GM19397 (cell line): ENCODE measurements around the gene RETREG2.
A peak's percentile ranks its signal among the peaks of the same experiment; 100 is the strongest.

Experiments
- ATAC-seq: cut with Tn5 transposase; IDR thresholded peaks from one replicate; pipeline ENCODE4 v1.9.1; 2021; ENCODE audit warnings: mild to moderate bottlenecking, moderate library complexity; ENCODE audit not compliant: unreplicated experiment

The RETREG2 gene

GRCh38 chr2:219177552-219178376, at the start of gene RETREG2:
RETREG2 (plus strand) TSS chr2:219178275; CDS start chr2:219178353, 78 bp downstream.
- peak; percentile 45 for ATAC-seq

GRCh38 chr2:219128396-219128795, 49.7 kb upstream of the RETREG2 start:
- no peak for ATAC-seq

GRCh38 chr2:219129589-219129988, 48.5 kb upstream of the RETREG2 start:
- no peak for ATAC-seq

- ATAC-seq = no peak
Measured at GRCh38 chr2:219131327-219131726, 46.7 kb upstream of the RETREG2 start.

DNA sequence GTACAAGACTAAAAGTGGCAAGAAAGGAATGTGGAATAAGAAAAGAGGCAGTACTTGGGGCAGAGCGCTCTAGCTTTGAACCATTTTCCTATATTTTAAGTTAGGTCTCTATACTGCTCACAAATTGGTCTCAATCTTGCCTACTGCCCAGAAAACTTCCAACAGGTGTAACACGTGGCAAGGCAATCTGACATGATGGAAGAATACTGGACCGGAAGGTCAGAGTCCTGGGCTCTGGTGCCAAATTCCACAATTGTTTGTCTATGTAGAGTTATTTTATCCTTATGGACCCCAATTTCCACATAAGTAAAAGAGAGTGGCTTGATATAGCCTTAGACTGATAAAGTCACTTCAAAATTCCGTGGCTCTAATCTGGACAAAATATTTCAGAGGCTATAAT, 46.3 kb upstream of the RETREG2 start:
- ATAC-seq = no peak

- no peak for ATAC-seq
Measured at GRCh38 chr2:219133976-219134375, 44.1 kb upstream of the RETREG2 start.

DNA sequence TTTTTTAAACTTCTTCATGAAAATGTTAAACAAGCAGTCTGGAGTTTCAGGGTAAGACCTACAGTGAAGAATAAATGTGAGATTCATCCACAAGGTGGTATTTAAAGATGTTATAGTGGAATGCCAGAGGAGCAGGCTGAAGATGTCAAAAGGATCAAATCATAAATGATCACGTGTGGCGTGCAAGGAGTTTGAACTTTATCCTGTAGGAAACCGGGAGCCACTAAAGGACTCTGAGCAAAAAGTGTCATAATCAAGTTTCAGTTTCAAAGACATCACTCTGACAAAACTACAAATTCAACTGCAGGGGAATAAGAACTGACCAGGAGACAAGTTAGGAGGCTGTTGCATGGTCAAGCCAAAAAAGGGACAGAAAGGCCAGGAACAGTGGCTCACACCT, 37.4 kb upstream of the RETREG2 start:
- ATAC-seq = no peak

DNA sequence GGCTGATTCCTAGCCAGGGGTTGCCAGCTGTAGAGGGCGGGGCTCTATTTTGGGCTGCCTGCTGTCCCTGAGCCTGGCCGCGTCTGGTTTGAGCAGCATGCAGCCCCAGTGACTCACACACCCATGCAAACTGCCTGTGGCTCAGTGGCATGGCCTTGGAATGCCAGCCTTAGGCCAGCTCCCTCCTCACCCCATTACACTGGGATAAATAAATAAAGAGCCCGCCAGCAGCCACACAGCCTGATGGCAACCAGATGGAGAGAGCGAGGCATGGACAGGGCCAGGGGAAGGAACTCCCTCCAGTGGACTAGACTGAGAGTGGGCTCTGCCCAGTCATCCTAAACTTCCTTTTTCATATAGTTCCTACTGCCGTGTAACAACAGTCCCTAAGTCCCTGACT, 35.7 kb upstream of the RETREG2 start:
- no peak for ATAC-seq

DNA sequence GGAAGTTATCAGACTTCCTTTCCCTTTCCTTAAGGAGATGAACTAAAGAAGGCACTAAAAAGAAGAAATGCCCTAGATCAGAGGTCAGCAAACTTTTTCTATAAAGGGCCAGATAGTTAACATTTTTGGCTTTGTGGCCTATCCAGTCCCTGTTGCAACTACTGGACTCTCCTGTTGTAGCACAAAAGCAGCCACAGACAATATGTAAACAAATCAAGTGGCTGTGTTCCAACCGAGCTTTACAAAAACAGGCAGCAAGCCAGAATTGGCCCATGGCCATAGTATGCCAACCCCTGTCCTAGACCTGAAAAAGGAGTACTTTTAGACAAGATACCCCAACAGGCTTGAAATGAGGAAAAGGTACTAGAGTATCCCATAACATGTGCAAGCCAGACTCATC, 28.4 kb upstream of the RETREG2 start:
- ATAC-seq = no peak

- no peak for ATAC-seq
Measured at GRCh38 chr2:219155054-219155644, 22.9 kb upstream of the RETREG2 start.

DNA sequence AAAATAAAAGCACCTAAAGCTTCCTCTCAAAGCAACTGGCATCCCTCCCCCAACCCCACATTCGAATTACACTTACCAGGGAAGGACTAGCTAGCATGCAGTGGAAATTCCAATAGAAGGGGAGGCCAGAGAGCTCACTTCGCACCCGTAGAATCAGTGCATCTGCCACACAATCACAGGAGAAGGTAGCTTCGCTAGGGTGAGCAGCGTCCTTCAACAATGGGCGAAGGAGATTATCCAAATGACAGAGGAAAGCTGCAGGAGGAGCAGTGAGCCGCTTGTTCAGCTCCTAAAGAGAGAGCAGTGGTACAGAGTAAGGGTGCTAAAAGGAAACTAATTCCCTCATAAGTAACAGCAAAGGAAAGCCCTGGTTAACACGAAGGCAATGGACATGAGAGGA, 20.7 kb upstream of the RETREG2 start:
- no peak for ATAC-seq

GRCh38 chr2:219158025-219158424, 20.1 kb upstream of the RETREG2 start:
- ATAC-seq = no peak

DNA sequence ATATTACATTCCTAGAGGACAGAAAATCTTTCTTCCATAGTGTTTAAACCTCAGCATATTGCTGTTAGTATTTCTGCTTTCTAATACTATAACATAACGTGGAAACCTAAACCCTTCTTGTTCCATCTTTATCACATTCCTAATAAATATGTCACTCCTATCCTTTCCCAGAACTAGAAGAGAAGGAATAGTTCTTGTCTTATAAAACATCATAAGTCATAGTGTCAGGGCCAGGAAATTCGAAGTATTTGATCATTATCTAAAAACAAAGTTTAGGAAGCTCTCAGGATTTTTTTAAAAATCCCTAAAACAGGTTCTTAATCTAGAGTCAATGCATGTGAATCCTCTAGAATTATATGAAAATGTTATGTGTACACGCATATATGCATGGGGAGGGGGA, 19.5 kb upstream of the RETREG2 start:
- no peak for ATAC-seq

- no peak for ATAC-seq
Measured at GRCh38 chr2:219159771-219160185, 18.3 kb upstream of the RETREG2 start.

DNA sequence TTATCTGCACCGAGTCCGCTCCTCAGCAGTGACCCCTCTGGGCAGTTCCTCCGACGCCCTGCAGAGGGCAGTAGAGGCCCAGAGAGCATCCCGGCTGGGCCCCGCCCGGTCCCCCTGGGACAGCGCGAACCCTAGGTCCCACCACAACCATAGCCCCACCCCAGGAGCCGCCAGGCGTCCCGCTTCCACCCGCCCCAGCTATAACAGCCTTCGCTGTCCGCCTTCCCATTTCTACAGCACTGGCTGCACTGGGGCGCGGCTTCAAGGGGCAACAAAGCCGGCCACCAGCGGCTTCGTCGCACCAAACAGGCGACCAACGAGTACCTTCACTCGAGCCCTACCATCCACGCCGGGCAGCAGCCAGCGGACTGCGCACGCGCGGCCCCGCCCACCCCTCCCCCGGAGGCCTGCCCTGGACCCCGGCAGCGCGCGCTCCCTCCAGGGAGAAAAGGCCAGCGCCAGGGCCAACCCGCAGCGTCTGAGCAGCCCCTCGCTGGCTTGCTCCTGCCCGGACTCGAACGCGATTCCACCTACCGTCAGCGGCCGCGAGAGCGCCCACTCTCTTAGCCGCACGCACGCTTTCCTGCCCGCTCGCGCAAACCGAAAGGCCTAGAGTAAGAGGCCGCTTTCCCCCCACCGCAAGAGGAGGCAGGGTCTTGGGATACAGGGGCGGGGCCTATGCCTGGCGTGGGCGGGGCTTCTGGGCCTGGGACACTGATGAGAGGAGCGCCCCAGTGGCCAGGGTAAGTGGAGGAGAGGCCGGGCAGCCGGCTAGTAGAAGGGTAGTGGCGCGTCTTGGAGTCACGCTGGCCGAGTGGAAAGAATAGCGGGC, 17.7 kb upstream of the RETREG2 start, which contains the start of gene NHEJ1:
TSS of gene NHEJ1 (minus strand) at position 630 of the 832 bp plus-strand sequence. CDS start 2,453 bp downstream, outside the sequence.
- peak; percentile 85 for ATAC-seq

DNA sequence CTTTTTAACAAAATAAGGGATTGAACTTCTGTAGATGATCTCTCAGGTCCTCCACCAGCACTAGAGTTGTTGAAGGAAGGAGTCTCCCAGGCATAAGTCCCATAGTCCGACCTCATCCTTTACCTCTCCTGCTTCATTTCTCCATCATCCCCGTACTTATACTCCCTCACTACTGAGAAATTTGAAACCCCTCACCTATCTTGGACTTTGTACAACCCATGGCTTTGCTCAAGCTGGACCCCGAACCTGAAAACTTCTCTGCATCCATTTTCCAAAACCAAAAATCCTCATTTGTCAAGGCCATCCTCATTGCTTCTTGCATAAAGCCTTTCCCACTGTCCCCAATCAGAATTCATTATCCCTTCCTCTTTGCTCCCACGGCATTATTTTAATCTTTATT, 17.0 kb upstream of the RETREG2 start:
- ATAC-seq = no peak

DNA sequence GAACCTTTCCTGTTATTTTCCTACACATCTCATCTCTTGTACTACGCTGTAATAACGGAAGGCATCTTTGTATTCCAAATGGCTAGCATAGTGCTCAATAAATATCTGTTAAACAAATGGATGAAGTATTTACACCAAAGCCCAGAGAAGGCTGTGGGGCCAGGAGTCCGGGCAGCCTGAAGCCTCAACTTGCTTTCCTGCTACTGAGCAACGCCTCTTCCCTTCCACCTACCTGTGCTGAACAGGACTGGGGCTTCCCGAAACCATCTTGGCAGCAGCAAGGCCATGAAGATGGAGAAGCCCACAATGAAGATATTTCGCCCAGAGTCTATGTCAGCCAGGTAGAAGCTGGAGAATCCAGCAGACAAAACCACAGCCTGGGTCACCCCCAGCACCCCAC, 14.9 kb upstream of the RETREG2 start:
- no peak for ATAC-seq

GRCh38 chr2:219165058-219165911, 12.8 kb upstream of the RETREG2 start:
- no peak for ATAC-seq

- ATAC-seq = no peak
Measured at GRCh38 chr2:219167997-219168396, 10.1 kb upstream of the RETREG2 start.

DNA sequence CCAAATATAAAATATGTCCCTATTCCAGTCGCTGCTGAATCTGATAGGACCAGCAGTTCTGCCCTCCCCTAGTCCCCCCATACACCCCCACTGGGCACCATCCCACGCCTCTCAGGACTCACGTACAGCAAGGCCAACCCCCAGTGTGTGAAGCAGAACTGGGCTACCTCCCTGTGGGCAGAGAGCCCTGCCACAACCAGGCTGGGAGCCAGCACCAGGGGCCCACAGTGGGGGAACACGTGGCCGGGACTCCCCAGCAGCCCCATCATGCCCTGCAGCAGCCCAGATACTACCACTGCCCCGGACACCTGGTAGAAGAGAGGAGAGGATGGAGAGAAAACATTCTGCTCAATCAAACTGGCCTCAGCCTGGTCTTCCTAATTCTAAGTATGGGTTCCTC, 9.5 kb upstream of the RETREG2 start:
- ATAC-seq = no peak

- no peak for ATAC-seq
Measured at GRCh38 chr2:219168932-219169331, 9.1 kb upstream of the RETREG2 start.
